Fibroblast of villous mesenchyme (primary cell): Measurements from ENCODE around the gene NAALADL1. TPM values are rescaled to one million over a fixed set of nuclear protein-coding genes. Genes with fewer than 3 reads are reported as not detected.

ENCODE experiments used
- DNase-seq: peaks from one replicate; pipeline ENCODE4 v3.0.0-alpha.2; 2010; ENCODE audit warnings: low read depth
- H3K4me3 ChIP-seq: 2 replicates; pipeline ENCODE4 v1.5.1; 2011; ENCODE audit warnings: low read depth, mild to moderate bottlenecking, low read length
- CTCF ChIP-seq: IDR thresholded peaks from 2 replicates; pipeline ENCODE4 v1.5.1; 2012; ENCODE audit warnings: low read depth, mild to moderate bottlenecking, low read length; ENCODE audit not compliant: insufficient read depth
- total RNA-seq: library from RNA; depleted of rRNA; stranded (reverse); fragments of >200 nt; gene quantifications from 2 replicates; pipeline ENCODE4 v1.2.3, GENCODE V29; 2012

NAALADL1 gene
- total RNA-seq, 1 donor: 23.7 TPM

GRCh38 chr11:65055538-65055937 lies 2.8 kb downstream of the NAALADL1 start:
- no peak for TF ChIP-seq CTCF
- DNase-seq: no peak
- no peak overlapping the region for H3K4me3 ChIP-seq

- no peak for DNase-seq
- H3K4me3 ChIP-seq: no peak overlapping the region
- TF ChIP-seq CTCF: no peak
Measured at GRCh38 chr11:65053827-65054508, 4.4 kb downstream of the NAALADL1 start.

- H3K4me3 ChIP-seq: no peak overlapping the region
- no peak for TF ChIP-seq CTCF
- no peak for DNase-seq
Measured at GRCh38 chr11:65051398-65051858, 6.9 kb downstream of the NAALADL1 start.

- no peak for TF ChIP-seq CTCF
- no peak for DNase-seq
- peak overlapping the region; percentile 40 for H3K4me3 ChIP-seq
Measured at GRCh38 chr11:65047581-65048422, 10.6 kb downstream of the NAALADL1 start.

- TF ChIP-seq CTCF: no peak
- DNase-seq: no peak
- no peak overlapping the region for H3K4me3 ChIP-seq
Measured at GRCh38 chr11:65045728-65046127, 12.6 kb downstream of the NAALADL1 start.

GRCh38 chr11:65045061-65045460 lies 13.3 kb downstream of the NAALADL1 start:
- DNase-seq: no peak
- H3K4me3 ChIP-seq: no peak overlapping the region
- TF ChIP-seq CTCF: no peak
